CD4-positive, alpha-beta T cell (primary cell): Measurements from ENCODE around the gene XPO6. TPM values are rescaled to one million over a fixed set of nuclear protein-coding genes. Genes with fewer than 3 reads are reported as not detected.

Source experiments
- ATAC-seq: fragments of 200-7000 bp; cut with Tn5 transposase; one replicate; pipeline ENCODE4 v1.10.0; 2022; ENCODE audit warnings: mild to moderate bottlenecking; ENCODE audit not compliant: poor library complexity
- CTCF ChIA-PET: fragments of 350-600 bp; sonication (Branson Sonifier 250); formaldehyde crosslinking; loops from one replicate; lab custom pipeline; 2021; ENCODE audit warnings: antibody characterized with exemption, inconsistent platforms; lab: Charles Lee
- POLR2A ChIA-PET: fragments of 350-600 bp; sonication (Branson Sonifier 250); formaldehyde crosslinking; loops from one replicate; lab custom pipeline; 2021; ENCODE audit warnings: antibody characterized with exemption, inconsistent platforms; lab: Charles Lee
- DNase-seq, 14 experiments: peaks; one replicate each; pipeline ENCODE4 v3.0.0-alpha.2; 2013 to 2020; ENCODE audit warnings: mixed read lengths in 2 of 14
- H3K27ac ChIP-seq, 2 donors: one replicate each; pipeline versions ENCODE4 v1.5.1 to v1.7.0; 2013; ENCODE audit warnings: low read length in 2 of 2, low read depth in 1 of 2, mild to moderate bottlenecking in 1 of 2
- H3K27me3 ChIP-seq, 2 experiments: 1 replicate in 1 of 2; 2 replicates in 1 of 2; pipeline versions ENCODE4 v1.6.1 to v1.7.0; 2013; ENCODE audit warnings: low read length in 2 of 2, control low read depth in 1 of 2, mild to moderate bottlenecking in 1 of 2, moderate library complexity in 1 of 2; ENCODE audit not compliant: insufficient read depth in 2 of 2, control insufficient read depth in 1 of 2
- H3K36me3 ChIP-seq: one replicate; pipeline ENCODE4 v1.6.1; 2013; ENCODE audit warnings: low read length, control low read depth; ENCODE audit not compliant: insufficient read depth
- H3K4me1 ChIP-seq: one replicate; pipeline ENCODE4 v1.6.1; 2013; ENCODE audit warnings: low read length, control low read depth; ENCODE audit not compliant: insufficient read depth
- H3K4me3 ChIP-seq: one replicate; pipeline ENCODE4 v1.5.1; 2013; ENCODE audit warnings: mild to moderate bottlenecking, low read length, moderate library complexity
- H3K9me3 ChIP-seq, 2 experiments: 1 replicate in 1 of 2; 2 replicates in 1 of 2; pipeline versions ENCODE4 v1.6.1 to v1.7.0; 2013; ENCODE audit warnings: low read length in 2 of 2, mild to moderate bottlenecking in 2 of 2, control low read depth in 1 of 2, moderate library complexity in 1 of 2; ENCODE audit not compliant: control insufficient read depth in 1 of 2, insufficient read depth in 1 of 2
- H3K27ac Mint-ChIP-seq: one replicate; pipeline ENCODE4 v1.8.0; 2020; ENCODE audit warnings: mixed read lengths
- H3K27me3 Mint-ChIP-seq: one replicate; pipeline ENCODE4 v1.8.0; 2021; ENCODE audit warnings: mixed read lengths
- H3K36me3 Mint-ChIP-seq: one replicate; pipeline ENCODE4 v1.8.0; 2021; ENCODE audit warnings: low read depth, mixed read lengths
- H3K4me1 Mint-ChIP-seq: one replicate; pipeline ENCODE4 v1.8.0; 2021; ENCODE audit warnings: low read depth, mixed read lengths
- H3K4me3 Mint-ChIP-seq: one replicate; pipeline ENCODE4 v1.8.0; 2020; ENCODE audit warnings: mild to moderate bottlenecking, mixed read lengths
- H3K9me3 Mint-ChIP-seq: one replicate; pipeline ENCODE4 v1.8.0; 2020; ENCODE audit warnings: mixed read lengths
- intact Hi-C, 2 experiments: fragments of 100-400 bp; cut with DNase I in 1 of 2; cut with micrococcal nuclease in 1 of 2; formaldehyde crosslinking; loops; one replicate each; pipeline versions ENCODE4 v1.15.1 to v1.9.0; 2023 to 2025; cut with DNase I, micrococcal nuclease
- total RNA-seq, 174 experiments: library from RNA in 2 of 174; stranded (reverse) in 2 of 174; gene quantifications; one replicate each; pipeline ENCODE4 v1.2.3 and lab custom pipeline; 2021 to 2026
- TF ChIP-seq, protein P1 (sequence below): fragments of 200-600 bp; IDR thresholded peaks from one replicate; pipeline ENCODE4 v1.8.0; 2022; ENCODE audit warnings: antibody characterized with exemption, mild to moderate bottlenecking

The XPO6 gene
- total RNA-seq, 2 experiments from 2014 or later, result 378 to 390 TPM

GRCh38 chr16:28085389-28086171, 126.2 kb downstream of the XPO6 start:
- H3K36me3 ChIP-seq, result no peaks in the 10 kb centered on the region
- H3K27me3 ChIP-seq, result no peaks in the 10 kb centered on the region
- H3K27ac Mint-ChIP-seq, result no peak overlapping the region
- H3K27me3 Mint-ChIP-seq, result no peaks in the 10 kb centered on the region
- DNase-seq (no peak), ATAC-seq (no peak)
- no peak overlapping the region for H3K4me3 ChIP-seq
- H3K9me3 Mint-ChIP-seq, result no peaks in the 10 kb centered on the region
- H3K36me3 Mint-ChIP-seq, result no peaks in the 10 kb centered on the region
- no peaks in the 10 kb centered on the region for H3K9me3 ChIP-seq
- no peak overlapping the region for H3K27ac ChIP-seq
- intact Hi-C loops, result no loop called here
- TF ChIP-seq, protein P1, sequence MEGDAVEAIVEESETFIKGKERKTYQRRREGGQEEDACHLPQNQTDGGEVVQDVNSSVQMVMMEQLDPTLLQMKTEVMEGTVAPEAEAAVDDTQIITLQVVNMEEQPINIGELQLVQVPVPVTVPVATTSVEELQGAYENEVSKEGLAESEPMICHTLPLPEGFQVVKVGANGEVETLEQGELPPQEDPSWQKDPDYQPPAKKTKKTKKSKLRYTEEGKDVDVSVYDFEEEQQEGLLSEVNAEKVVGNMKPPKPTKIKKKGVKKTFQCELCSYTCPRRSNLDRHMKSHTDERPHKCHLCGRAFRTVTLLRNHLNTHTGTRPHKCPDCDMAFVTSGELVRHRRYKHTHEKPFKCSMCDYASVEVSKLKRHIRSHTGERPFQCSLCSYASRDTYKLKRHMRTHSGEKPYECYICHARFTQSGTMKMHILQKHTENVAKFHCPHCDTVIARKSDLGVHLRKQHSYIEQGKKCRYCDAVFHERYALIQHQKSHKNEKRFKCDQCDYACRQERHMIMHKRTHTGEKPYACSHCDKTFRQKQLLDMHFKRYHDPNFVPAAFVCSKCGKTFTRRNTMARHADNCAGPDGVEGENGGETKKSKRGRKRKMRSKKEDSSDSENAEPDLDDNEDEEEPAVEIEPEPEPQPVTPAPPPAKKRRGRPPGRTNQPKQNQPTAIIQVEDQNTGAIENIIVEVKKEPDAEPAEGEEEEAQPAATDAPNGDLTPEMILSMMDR, result no peak
- peaks cover 4% of the 10 kb centered on the region for H3K4me1 Mint-ChIP-seq
- H3K4me1 ChIP-seq, result no peaks in the 10 kb centered on the region
- ChIA-PET POLR2A (no interaction called here), CTCF (no interaction called here)
- H3K4me3 Mint-ChIP-seq, result no peak overlapping the region

DNA sequence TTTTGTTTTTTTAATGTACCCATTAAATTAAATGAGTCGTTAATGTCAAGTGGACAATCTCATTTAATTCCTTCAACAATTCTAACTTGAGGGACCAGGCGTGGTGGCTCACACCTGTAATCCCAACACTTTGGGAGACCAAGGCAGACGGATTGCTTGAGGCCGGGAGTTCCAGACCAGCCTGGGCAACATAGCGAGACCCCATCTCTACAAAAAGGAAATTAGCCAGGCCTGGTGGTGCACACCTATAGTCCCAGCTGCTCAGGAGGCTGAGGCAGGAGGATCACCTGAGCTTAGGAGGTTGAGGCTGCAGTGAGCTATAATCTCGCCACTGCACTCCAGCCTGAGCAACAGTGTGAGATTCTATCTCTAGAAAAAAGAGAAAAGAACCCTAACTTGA, 127.6 kb downstream of the XPO6 start:
- no peak overlapping the region for H3K4me3 Mint-ChIP-seq
- no peak overlapping the region for H3K27ac Mint-ChIP-seq
- no peaks in the 10 kb centered on the region for H3K36me3 Mint-ChIP-seq
- no peaks in the 10 kb centered on the region for H3K27me3 Mint-ChIP-seq
- Histone ChIP-seq H3K27me3 (no peaks in the 10 kb centered on the region), H3K4me1 (no peaks in the 10 kb centered on the region), H3K27ac (no peak overlapping the region), H3K36me3 (no peaks in the 10 kb centered on the region), H3K9me3 (no peaks in the 10 kb centered on the region), H3K4me3 (no peak overlapping the region)
- DNase-seq (no peak), ATAC-seq (no peak)
- H3K4me1 Mint-ChIP-seq, result no peaks in the 10 kb centered on the region
- ChIA-PET POLR2A (no interaction called here), CTCF (no interaction called here)
- no peaks in the 10 kb centered on the region for H3K9me3 Mint-ChIP-seq
- TF ChIP-seq, protein P1, result no peak
- intact Hi-C loops, result no loop called here

DNA sequence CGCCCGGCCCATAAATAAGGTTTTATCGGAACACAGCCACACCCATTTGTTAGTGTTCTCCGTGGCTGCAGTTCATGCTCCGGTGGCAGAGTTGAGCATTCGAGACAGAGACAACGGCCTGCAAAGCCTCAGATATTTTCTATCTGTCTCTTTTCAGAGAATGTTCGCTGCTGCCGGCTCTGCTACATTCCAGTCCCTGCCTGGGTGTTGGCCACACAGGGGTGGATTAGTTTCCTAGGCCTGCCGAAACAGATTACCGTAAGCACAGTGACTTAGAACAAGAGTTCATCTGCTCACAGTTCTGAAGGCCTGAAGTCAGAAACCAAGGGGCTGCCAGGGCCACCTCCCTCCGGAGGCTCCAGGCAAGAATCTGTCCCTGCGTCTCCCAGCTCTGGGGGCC, 129.1 kb downstream of the XPO6 start:
- intact Hi-C loops, result no loop called here
- H3K4me1 Mint-ChIP-seq, result no peaks in the 10 kb centered on the region
- TF ChIP-seq, protein P1, result no peak
- DNase-seq, result no peak
- no peak overlapping the region for H3K27ac Mint-ChIP-seq
- no peak for ATAC-seq
- no peaks in the 10 kb centered on the region for H3K36me3 Mint-ChIP-seq
- no peak overlapping the region for H3K4me3 Mint-ChIP-seq
- no peaks in the 10 kb centered on the region for H3K27me3 ChIP-seq
- no peaks in the 10 kb centered on the region for H3K4me1 ChIP-seq
- no peak overlapping the region for H3K4me3 ChIP-seq
- H3K27ac ChIP-seq, result no peak overlapping the region
- POLR2A ChIA-PET, result no interaction called here
- no peaks in the 10 kb centered on the region for H3K9me3 ChIP-seq
- no peaks in the 10 kb centered on the region for H3K9me3 Mint-ChIP-seq
- CTCF ChIA-PET, result no interaction called here
- no peaks in the 10 kb centered on the region for H3K27me3 Mint-ChIP-seq
- no peaks in the 10 kb centered on the region for H3K36me3 ChIP-seq
